GM19372 (cell line): ENCODE measurements around the gene TSNAXIP1.
"Not testable (repeated sequence)": the region's sequence is repeated elsewhere in the genome, so short reads cannot be mapped to it uniquely, and the experiment has no call there.

Source experiments
- ATAC-seq: cut with Tn5 transposase; IDR thresholded peaks from one replicate; pipeline ENCODE4 v1.9.1; 2021; ENCODE audit warnings: mild to moderate bottlenecking, low read depth, moderate library complexity; ENCODE audit not compliant: unreplicated experiment

The TSNAXIP1 gene

DNA sequence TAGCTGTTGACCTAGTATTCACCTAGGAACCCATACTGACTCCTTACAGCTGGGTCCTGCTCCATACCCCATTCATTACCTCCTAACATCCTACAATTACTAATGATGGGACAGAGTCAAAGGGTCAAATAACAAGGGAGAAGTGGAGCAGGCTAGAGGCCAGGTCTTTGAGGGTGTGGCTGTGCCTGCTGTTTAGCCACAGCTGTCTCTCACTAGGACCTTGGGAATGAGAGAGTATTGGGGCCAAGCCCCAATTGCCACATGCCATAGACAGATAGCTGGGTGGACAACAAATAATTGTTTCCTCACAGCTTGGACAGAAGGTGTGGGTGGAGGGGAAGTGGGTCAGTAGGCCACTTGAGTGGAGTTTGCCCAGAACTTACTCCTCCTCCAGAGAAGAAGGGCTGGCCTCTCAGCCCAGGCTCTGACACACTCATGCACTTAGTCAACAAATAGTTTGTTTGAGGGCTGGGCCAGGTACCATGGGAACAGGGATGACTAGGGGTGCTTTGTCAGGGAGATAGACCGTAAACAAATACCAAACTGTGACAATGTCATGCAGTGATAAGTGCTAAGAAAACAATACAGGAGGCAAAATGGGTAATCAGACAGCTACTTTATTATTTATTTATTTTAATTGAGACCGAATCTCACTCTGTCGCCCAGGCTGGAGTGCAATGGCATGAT is 51.0 kb downstream of the TSNAXIP1 start:
- no peak for ATAC-seq

DNA sequence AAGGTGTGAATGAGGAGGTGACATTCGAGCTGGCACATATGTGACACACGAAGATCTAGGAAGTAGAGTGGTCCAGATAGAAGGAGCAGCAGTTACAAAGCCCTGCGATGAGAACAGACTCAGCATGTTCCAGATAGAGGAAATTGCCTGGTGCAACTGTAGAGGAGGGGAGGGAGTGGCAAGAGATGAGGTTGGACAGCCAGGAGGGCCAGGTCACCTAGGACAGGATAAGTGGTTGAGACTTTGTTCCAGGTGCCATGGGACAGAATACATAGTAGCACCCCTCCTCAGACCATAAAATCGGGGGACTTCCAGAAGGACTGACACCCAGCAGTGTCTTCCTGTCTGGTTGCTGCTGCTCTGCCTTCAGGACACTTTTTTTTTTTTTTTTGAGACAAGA is 51.8 kb downstream of the TSNAXIP1 start:
- ATAC-seq, result no peak

DNA sequence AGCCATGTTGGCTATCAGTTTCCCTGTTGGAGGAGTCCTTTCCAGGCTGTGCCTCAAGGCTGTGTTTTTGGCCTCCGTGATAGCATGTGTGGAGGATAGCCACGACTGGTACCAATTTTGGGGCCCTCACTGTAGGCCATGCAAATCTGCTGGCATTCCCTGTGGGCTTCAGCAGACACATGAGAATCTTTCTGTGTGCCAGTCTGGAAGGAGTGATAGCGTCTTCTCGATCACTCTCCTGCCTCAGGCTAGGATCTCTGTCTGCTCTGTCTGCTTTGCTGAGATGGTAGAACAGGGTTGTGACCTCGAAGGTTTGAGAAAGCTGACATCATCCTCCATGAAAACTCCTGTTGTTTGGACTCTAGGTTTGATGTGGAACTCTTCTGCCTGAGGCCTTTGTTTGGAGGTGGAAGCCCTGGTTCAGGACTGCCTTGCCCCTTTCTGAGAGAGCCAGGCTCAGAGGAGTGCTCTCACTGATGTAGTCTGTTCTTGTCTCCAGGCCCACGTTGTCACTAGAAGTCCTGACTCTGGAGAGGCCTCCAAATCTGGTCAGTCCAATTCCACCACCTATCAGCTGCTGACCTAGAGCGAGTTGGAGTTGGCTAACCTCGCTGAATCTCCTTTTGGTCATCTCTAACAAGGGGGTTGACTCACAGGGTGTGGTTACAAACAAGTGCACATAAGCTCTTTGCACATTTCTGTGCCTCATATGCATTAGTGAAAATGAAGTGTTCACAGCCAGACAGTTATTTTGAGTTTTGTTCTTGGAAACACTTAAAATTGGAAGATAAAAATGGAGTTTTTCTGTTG is 54.1 kb downstream of the TSNAXIP1 start:
- ATAC-seq, result no peak

DNA sequence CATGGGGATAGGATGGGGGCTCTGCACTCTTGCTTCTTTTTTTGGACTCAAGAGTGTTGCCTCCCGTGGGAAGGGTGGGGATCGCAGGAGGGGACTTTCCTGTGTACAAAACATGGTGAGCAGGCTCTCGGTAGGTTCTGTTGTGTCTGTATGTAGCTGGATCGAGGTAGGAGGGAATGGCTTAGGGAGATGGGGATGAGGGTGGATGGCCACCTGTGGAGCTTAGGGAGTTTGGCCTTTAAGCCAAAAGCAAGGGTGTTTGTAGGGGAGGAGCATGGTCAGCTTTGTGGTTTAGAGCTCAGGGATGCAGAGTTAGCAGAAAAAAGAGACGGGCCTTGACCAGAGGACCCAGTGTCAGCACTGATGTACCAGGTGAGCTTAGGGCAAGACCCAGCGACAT is 55.2 kb downstream of the TSNAXIP1 start:
- ATAC-seq, result no peak

DNA sequence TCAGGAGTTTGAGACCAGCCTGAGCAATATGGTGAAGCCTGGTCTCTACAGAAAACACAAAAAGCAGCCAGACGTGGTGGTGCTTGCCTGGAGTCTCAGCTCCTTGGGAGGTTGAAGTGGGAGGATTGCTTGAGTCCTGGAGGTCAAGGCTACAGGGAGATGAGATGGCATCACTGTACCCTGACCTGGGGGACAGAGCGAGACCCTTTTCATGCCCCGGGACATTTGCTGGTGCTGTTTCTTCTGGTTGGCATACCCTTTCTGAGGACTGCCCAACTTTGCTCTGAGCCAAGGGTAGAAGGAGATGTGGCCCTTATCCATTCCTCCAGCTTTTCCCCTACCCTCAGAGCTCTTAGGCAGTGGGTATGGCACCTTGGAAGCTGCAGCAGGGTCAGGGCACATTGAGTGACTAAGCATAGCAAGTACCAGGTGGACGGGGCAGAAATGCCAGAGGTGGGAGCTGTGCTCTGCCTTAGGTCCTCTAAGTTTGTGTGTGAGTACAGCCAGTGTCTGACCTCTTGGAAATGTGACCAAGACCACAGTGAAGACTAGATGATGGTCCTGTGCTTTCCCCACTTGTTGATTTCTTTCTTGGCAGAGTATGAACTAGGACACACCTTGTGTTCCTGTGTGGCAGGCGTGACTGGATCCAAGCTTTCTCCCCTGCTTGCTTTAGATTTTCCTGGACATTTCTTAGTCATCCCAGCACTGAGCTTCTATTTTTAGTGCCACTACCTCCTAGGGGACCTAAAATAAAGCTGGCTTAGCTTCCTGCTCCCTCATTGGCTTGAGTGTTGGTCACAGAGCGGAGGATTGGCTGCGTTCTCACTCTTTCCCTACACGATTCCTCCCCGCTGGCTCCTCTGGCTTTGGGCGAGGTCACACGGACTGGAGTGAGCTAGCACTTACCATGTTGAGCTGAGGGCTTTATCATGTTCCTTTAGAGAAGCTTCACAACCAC is 56.2 kb downstream of the TSNAXIP1 start:
- no peak for ATAC-seq

DNA sequence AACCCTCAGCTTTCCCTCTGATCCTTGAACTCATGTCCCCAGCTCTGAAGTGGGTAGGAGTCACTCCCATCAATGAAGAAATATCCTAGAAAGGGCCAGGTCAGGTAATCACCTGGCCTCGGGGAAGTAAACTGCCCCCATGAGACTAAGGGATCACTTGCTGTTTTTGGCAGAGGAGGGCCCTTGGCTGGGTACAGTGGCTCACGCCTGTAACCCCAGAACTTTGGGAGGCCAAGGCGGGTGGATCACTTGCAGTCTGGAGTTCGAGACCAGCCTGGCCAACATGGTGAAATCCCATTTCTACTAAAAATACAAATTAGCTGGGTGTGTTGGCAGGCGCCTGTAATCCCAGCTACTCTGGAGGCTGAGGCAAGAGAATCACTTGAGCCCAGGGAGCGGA is 57.4 kb downstream of the TSNAXIP1 start:
- not testable (repeated sequence) for ATAC-seq

DNA sequence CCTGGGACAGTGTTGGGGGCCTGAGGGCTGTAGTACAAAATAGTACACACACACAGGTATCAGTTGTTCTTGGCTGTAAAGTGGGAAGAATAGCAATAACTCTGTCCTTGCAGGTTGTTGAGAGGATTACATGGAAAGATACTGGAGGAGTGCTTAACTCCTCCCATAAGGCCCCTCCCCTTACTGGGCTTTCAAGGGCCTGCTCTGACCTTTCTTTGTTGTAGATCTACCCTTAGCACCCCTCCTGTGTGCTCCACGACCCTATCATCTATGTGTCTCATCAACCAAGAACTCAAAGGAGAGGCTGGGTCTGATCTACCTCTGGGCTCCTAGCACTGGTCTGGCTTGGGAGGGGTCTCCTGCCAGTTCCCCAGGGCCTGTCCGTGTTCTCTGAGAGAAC is 57.9 kb downstream of the TSNAXIP1 start:
- ATAC-seq, result no peak

DNA sequence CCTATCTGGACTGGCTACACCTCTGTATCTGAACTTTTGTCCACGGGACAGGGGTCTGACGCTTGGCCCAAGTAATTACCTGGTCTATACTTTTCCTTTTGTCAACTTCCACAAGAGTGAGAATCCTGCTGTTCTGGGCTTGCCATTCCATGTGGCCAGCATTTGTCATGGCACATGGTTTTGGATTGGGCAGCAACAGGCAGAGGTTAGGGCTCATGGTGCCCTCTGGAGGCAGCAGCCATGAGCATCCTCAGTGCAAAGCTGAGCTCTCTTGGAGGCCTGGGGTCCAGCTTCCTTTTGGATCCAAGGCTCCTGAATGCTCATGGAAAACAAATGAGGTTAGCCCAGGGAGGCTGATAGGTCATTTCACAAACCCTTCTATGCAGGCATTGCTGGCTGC is 58.6 kb downstream of the TSNAXIP1 start:
- ATAC-seq, result no peak

DNA sequence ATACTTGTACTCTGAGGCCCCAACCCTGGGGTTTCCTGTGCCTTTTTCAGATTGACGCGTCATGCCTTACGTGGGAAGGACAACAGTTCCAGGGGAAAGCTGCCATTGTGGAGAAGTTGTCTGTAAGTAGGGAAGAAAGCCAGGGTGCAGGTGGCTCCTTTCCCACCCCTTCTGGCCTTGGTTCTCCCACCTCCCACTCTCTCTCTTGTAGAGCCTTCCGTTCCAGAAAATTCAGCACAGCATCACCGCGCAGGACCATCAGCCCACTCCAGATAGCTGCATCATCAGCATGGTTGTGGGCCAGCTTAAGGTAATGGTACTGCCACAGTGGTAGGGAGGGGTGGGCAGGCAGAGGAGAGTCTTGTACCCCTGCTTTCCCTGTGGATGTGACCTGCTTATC is 61.6 kb downstream of the TSNAXIP1 start:
- ATAC-seq, result no peak

DNA sequence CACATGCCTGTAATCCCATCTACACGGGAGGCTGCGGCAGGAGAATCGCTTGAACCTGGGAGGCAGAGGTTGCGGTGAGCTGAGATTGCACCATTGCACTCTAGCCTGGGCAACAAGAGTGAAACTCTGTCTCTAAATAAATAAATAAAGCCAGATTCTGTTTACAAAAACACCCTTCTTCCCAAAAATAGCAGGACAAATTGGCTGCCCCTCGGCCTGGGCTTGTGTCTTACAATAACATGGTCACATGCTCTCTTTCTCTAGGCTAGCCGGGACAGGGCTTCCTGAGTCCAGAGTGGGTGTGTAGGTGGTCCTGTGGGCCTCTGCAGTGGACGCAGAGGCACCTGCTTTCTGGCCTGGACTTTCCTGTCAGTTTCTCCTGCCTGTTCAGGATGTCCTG is 63.0 kb downstream of the TSNAXIP1 start:
- no peak for ATAC-seq

DNA sequence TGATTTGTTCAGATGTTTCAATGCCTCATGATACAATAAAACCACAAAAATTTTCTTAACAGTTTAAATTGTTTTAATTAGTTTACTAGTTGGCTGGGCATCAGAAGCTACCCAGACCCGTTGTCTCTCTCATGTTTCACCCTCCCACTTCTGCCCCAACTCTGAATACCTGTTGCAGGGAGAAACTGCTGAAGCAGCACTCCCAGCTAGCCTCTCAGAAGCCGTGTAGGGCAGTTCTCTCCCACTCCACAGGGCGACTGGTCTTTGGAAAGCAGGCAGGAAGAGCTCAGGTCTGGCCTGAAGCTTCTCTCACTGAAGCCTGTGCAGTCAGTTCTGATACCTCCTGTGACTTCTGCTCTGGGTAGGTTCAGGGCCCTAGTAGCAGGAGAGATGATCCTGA is 64.6 kb downstream of the TSNAXIP1 start:
- no peak for ATAC-seq

DNA sequence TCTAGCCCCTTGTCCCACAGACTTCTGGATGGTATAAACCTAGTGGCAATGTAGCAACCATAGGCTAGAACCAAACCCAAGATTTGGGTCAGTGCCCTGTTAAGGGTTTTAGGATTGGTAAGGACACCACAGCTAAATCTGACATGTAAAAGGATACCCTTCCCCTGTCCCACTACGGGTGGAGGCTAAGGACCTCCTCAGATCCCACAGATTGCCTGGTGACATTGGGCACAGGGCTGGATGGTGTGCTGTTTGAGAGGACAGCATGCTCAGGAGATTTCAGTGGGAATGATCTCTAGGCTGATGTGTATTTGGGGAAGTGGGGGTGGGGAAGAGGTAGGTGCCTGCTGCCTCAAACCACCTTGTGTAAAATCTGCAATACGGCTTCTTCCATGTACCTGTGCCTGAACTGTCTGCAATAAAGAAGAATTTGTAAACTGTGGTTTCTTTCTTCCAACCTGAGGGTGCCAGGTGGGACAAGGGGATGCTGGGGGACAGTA is 65.5 kb downstream of the TSNAXIP1 start:
- ATAC-seq, result no peak

DNA sequence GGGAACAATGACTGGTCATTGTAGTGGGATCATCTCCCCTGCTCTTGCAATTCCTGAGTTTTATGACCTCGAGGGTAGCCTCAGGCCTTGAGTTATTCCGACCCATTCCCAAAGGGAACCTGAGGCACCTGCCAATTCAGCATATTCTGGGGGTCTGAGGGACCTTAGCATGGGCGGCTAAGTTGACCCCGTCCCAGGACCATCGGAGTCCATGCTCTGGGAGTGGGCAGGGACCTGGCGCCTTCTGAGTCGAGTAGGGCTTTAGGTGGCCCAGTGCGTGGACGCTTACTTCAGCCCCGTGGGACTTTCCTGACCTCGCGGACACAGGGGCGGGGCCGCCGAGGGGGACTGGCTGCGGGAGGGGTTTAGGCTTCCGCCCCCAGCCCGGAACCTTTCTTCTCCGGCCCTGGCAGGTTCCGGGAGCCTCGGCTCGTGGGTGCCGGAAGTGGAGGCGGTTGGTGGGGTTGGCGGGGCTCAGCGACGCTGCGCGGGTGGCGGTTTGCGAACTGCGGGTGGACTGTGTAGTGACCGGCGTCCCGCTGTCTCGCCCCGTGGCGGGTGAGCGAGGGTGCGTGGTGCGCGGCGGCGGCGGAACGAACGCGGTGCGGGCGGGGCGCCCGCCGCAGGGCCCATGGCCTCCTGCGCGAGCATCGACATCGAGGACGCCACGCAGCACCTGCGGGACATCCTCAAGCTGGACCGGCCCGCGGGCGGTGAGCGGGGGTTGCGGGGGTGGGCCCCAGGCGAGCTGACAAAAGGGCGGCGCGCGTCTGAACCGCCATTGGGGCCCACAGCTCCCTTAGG is 66.1 kb downstream of the TSNAXIP1 start, which contains the start of gene EDC4:
TSS of gene EDC4 (plus strand) at position 422 of the 804 bp plus-strand sequence. CDS start at position 632, 210 bp downstream.
- peak; percentile 83 for ATAC-seq

DNA sequence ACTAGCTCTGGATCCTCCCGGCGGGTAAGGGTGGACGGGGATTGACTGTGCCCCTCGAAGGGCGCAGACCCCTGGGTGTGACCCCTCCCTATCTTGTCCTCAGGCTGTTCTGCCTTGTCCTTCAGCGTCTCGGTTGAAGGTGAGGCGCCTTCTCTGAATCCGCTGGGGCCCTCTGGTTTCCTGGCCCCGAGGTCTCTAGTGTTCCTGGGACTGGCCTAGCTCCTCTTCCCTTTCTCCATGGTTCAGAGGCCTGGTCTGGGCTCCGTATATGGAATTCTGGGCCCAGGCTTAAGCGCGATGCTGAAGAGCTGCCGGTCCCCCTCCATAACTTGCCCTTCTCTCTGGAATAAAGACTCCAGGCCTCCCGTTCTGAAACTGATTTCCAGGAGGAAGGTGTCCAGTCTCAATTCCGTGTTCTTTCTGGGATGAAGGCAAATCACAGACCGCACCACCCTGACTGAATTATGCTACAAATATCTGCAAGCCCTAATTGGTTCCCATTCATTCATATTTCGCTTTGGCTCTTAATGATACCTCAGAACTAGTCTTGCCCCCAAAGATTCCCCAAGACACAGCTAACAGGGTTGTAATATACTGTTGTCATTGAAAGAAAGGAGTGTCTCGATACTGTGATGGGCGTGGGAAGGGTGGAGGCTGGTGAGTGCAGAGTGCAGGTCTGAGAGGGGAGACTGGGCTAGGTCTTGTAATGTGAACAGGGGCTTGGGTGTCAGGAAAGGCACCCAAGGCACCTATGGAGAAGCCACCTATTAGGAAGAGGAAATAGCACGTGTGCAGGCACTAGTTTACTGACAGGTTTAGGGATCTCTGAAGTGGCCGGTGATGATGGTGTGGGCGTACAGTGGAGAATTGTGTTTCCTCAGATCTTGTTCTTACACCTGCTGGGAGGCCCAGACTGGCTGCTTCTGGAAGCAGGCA is 67.0 kb downstream of the TSNAXIP1 start:
- no peak for ATAC-seq

DNA sequence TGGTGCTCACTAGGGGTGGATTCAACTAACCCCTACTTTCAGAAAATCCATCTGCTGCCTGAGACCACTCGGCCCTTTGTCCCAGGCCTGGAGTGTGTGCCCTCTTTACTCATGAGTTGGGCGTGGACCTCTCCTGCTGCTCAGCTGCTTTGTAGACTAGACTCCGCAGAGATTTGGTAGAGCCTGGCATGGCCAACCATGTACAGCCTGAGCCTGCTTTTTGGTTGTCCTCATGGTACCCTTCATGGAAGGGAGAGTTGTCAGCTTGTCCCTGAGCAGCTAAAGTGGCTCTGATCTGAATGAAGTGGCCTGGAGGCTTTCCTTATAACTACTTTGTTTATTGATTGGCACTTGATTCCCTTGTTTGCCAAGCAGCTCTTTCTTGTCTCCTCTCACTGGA is 67.7 kb downstream of the TSNAXIP1 start:
- no peak for ATAC-seq

DNA sequence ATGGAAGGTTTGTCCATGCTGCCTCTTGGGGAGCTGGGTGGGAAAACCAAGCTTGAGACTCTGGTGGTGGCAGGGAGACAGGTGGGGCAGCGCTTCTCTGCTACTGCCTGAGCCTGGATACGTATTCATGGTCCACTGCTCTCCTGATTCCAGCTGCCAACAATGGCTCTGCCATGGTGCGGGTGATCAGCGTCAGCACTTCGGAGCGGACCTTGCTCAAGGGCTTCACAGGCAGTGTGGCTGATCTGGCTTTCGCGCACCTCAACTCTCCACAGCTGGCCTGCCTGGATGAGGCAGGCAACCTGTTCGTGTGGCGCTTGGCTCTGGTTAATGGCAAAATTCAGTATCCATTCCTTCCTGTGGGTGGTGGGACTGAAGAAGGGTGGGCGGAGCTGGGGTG is 70.4 kb downstream of the TSNAXIP1 start:
- ATAC-seq, result no peak
